GM12872 (cell line): ENCODE results near the gene HOMER2.

Experiments
- CTCF ChIP-seq: IDR thresholded peaks from 3 replicates; pipeline ENCODE4 v1.5.1; 2011; ENCODE audit warnings: low read depth, mild to moderate bottlenecking, low read length, moderate library complexity; ENCODE audit not compliant: insufficient read depth

HOMER2 gene

GRCh38 chr15:82963471-82964341 lies 11.2 kb upstream of the HOMER2 start:
- TF ChIP-seq CTCF: no peak

- no peak for TF ChIP-seq CTCF
Measured at GRCh38 chr15:82960766-82961165, 8.2 kb upstream of the HOMER2 start.

- TF ChIP-seq CTCF: no peak
Measured at GRCh38 chr15:82959423-82959822, 6.9 kb upstream of the HOMER2 start.

GRCh38 chr15:82958638-82959037 lies 6.1 kb upstream of the HOMER2 start:
- no peak for TF ChIP-seq CTCF

- no peak for TF ChIP-seq CTCF
Measured at GRCh38 chr15:82951472-82952157, 905 bp downstream of the HOMER2 start.

GRCh38 chr15:82950746-82951370 lies 1.7 kb downstream of the HOMER2 start:
- no peak for TF ChIP-seq CTCF

- TF ChIP-seq CTCF: no peak
Measured at GRCh38 chr15:82950295-82950694, 2.2 kb downstream of the HOMER2 start.
